SHP77 (cell line): Measurements from ENCODE around the gene MYO1F.
"Not testable (repeated sequence)": the region's sequence is repeated elsewhere in the genome, so short reads cannot be mapped to it uniquely, and the experiment has no call there.

Experiments
- DNase-seq, 2 experiments: peaks; one replicate each; lab custom pipeline; 2025; lab: John Stamatoyannopoulos, UW

Gene MYO1F

GRCh38 chr19:8517551-8518442, 59.4 kb downstream of the MYO1F start:
- no peak for DNase-seq

GRCh38 chr19:8515317-8515716, 61.9 kb downstream of the MYO1F start:
- no peak for DNase-seq

GRCh38 chr19:8514505-8515009, 62.7 kb downstream of the MYO1F start:
- DNase-seq, result not testable (repeated sequence)

- peak; percentile 92 to 94 for DNase-seq
Observed at GRCh38 chr19:8513687-8514504, 63.3 kb downstream of the MYO1F start, which contains the start of gene ZNF414. TSS of gene ZNF414 (minus strand) at chr19:8514167. CDS start at chr19:8514046, 121 bp downstream.

- no peak for DNase-seq
Observed at GRCh38 chr19:8513036-8513686, 64.1 kb downstream of the MYO1F start.

- peak; percentile 39 to 47 for DNase-seq
Observed at GRCh38 chr19:8512115-8512967, 64.9 kb downstream of the MYO1F start.

- no peak for DNase-seq
Observed at GRCh38 chr19:8511573-8512101, 65.6 kb downstream of the MYO1F start.

GRCh38 chr19:8510589-8511115, 66.6 kb downstream of the MYO1F start:
- no peak for DNase-seq

- DNase-seq, result peak; percentile 36 to 44
Observed at GRCh38 chr19:8506402-8506957, 70.8 kb downstream of the MYO1F start.

- DNase-seq, result peak; percentile 66 to 69
Observed at GRCh38 chr19:8505680-8506401, 71.4 kb downstream of the MYO1F start.

GRCh38 chr19:8504919-8505318, 72.3 kb downstream of the MYO1F start:
- no peak for DNase-seq

- no peak for DNase-seq
Observed at GRCh38 chr19:8504171-8504570, 73.1 kb downstream of the MYO1F start.

GRCh38 chr19:8503510-8503909, 73.7 kb downstream of the MYO1F start:
- no peak for DNase-seq

GRCh38 chr19:8501981-8502380, 75.3 kb downstream of the MYO1F start:
- DNase-seq, result no peak

- no peak for DNase-seq
Observed at GRCh38 chr19:8501516-8501915, 75.7 kb downstream of the MYO1F start.

- no peak for DNase-seq
Observed at GRCh38 chr19:8500158-8500557, 77.1 kb downstream of the MYO1F start.

GRCh38 chr19:8499048-8499833, 78.0 kb downstream of the MYO1F start:
- no peak for DNase-seq

GRCh38 chr19:8498295-8498694, 78.9 kb downstream of the MYO1F start:
- DNase-seq, result no peak

- no peak for DNase-seq
Observed at GRCh38 chr19:8494158-8494557, 83.1 kb downstream of the MYO1F start.
